ENCODE results near the gene BARHL1. TPM values are rescaled to one million over a fixed set of nuclear protein-coding genes. Genes with fewer than 3 reads are reported as not detected.

BARHL1 gene
- total and polyA plus RNA-seq, 4 donors, result not detected

GRCh38 chr9:132600326-132600984 lies 18.0 kb downstream of the BARHL1 start:
- H3K9me3 ChIP-seq (ENCODE audit: control insufficient read depth in 4 of 4, insufficient read depth in 3 of 4, low read length in 3 of 4), result peaks cover 0 to 3% (median 0%) of the 10 kb centered on the region in 4 donors
- H3K27ac ChIP-seq (ENCODE audit: low read depth in 1 of 2, low read length in 1 of 2), result no peak overlapping the region
- H3K9ac ChIP-seq (ENCODE audit: insufficient read depth in 1 of 2, low read length in 2 of 2), result no peak overlapping the region
- peaks cover 0 to 29% (median 8%) of the 10 kb centered on the region in 4 donors for H3K36me3 ChIP-seq (ENCODE audit: control insufficient read depth in 4 of 4, insufficient read depth in 4 of 4, low read length in 4 of 4)
- ATAC-seq (ENCODE audit: insufficient read depth, low FRiP score) (no peak), DNase-seq (no peak)
- TF ChIP-seq CTCF (IDR thresholded peaks at IDR 0.05; ENCODE audit: control extremely low read depth, extremely low read depth), result no peak
- 92 to 97% methylated on average over 12 of the region's 12 CpGs for WGBS, 2 donors
- peaks cover 0 to 1% (median 0%) of the 10 kb centered on the region in 5 donors for H3K4me1 ChIP-seq (ENCODE audit: control insufficient read depth in 5 of 5, insufficient read depth in 5 of 5, low read length in 5 of 5)
- no peaks in the 10 kb centered on the region for H3K27me3 ChIP-seq (ENCODE audit: control insufficient read depth in 3 of 3, insufficient read depth in 3 of 3, low read length in 2 of 3)
- no peak overlapping the region for H3K4me3 ChIP-seq

GRCh38 chr9:132602207-132602606 lies 19.8 kb downstream of the BARHL1 start:
- DNase-seq (no peak), ATAC-seq (ENCODE audit: insufficient read depth, low FRiP score) (no peak)
- Histone ChIP-seq H3K9me3 (ENCODE audit: control insufficient read depth in 4 of 4, insufficient read depth in 3 of 4, low read length in 3 of 4) (peaks cover 0 to 3% (median 0%) of the 10 kb centered on the region in 4 donors), H3K9ac (ENCODE audit: insufficient read depth in 1 of 2, low read length in 2 of 2) (no peak overlapping the region), H3K4me3 (no peak overlapping the region), H3K27me3 (ENCODE audit: control insufficient read depth in 3 of 3, insufficient read depth in 3 of 3, low read length in 2 of 3) (no peaks in the 10 kb centered on the region), H3K4me1 (ENCODE audit: control insufficient read depth in 5 of 5, insufficient read depth in 5 of 5, low read length in 5 of 5) (peaks cover 0 to 14% (median 0%) of the 10 kb centered on the region in 5 donors), H3K36me3 (ENCODE audit: control insufficient read depth in 4 of 4, insufficient read depth in 4 of 4, low read length in 4 of 4) (peaks cover 0 to 32% (median 6%) of the 10 kb centered on the region in 4 donors), H3K27ac (ENCODE audit: low read depth in 1 of 2, low read length in 1 of 2) (no peak overlapping the region)
- 76 to 88% methylated on average over 3 of the region's 3 CpGs for WGBS, 2 donors
- no peak for TF ChIP-seq CTCF (IDR thresholded peaks at IDR 0.05; ENCODE audit: control extremely low read depth, extremely low read depth)

GRCh38 chr9:132605387-132605786 lies 23.0 kb downstream of the BARHL1 start:
- H3K9me3 ChIP-seq (ENCODE audit: control insufficient read depth in 4 of 4, insufficient read depth in 3 of 4, low read length in 3 of 4), result no peaks in the 10 kb centered on the region
- no peak overlapping the region for H3K27ac ChIP-seq (ENCODE audit: low read depth in 1 of 2, low read length in 1 of 2)
- no peaks in the 10 kb centered on the region for H3K27me3 ChIP-seq (ENCODE audit: control insufficient read depth in 3 of 3, insufficient read depth in 3 of 3, low read length in 2 of 3)
- H3K9ac ChIP-seq (ENCODE audit: insufficient read depth in 1 of 2, low read length in 2 of 2), result no peak overlapping the region
- H3K4me1 ChIP-seq (ENCODE audit: control insufficient read depth in 5 of 5, insufficient read depth in 5 of 5, low read length in 5 of 5), result peaks cover 0 to 14% (median 0%) of the 10 kb centered on the region in 5 donors
- WGBS, 2 donors, result 93 to 94% methylated on average over 6 of the region's 6 CpGs
- ATAC-seq (ENCODE audit: insufficient read depth, low FRiP score) (no peak), DNase-seq (no peak)
- H3K4me3 ChIP-seq, result no peak overlapping the region
- TF ChIP-seq CTCF (IDR thresholded peaks at IDR 0.05; ENCODE audit: control extremely low read depth, extremely low read depth), result no peak
- H3K36me3 ChIP-seq (ENCODE audit: control insufficient read depth in 4 of 4, insufficient read depth in 4 of 4, low read length in 4 of 4), result peaks cover 8 to 39% (median 13%) of the 10 kb centered on the region in 4 donors
